Measurements from ENCODE around the gene SPG21. TPM values are rescaled to one million over a fixed set of nuclear protein-coding genes. Genes with fewer than 3 reads are reported as not detected.
A peak's percentile ranks its signal among the peaks of the same experiment; 100 is the strongest.

Gene SPG21
- total RNA-seq, 1 experiment from 2014 or later: 53.0 TPM

DNA sequence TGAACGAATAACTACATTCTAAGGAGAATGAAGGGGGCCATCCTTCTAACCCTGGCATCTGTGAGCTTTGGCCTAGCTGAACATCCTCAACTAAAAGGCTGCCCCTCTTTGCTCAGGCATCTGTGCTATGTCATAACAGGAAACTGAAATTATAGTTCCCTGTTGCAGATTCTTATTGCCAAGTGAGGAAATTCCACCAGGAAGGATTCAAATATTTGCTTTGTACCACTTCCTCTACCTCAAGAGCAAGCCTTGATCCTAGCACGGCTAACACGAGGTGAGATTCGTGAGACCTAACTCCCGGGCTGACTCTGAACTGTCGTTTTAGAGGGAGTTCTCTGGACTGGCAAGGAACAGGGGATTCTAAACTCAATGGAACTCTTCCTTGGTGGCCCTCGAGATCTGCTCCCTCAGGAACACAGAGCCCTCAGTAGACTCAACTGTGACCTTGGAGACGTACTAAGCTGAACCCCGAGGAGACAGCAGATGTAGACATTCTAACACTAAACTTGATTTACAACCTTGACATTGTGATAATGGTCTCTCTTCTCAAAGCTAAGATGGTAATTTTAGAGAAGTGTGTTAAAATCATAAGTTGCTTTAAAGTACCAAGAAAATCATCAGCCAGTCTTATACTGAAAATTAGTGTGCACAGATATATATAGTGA lies 4.2 kb downstream of the SPG21 start:
- DNase-seq: peak; percentile 64
- peak overlapping the region; percentile 49; the same call in 1 of the 2 replicates for H2AFZ ChIP-seq (ENCODE audit: low read length)
- H4K20me1 ChIP-seq (ENCODE audit: low read length): no peaks in the 10 kb centered on the region
- peaks cover 32% of the 10 kb centered on the region for H3K4me1 ChIP-seq (ENCODE audit: insufficient read depth, low read length)
- H3K4me2 ChIP-seq (ENCODE audit: low read length): peak overlapping the region; percentile 73
- ChIA-PET POLR2A (ENCODE audit: unreplicated experiment) (no interaction called here), CTCF (no interaction called here)
- peaks cover 55% of the 10 kb centered on the region for H3K79me2 ChIP-seq (ENCODE audit: low read length)
- no peaks in the 10 kb centered on the region for H3K9me2 ChIP-seq (replicated peaks; ENCODE audit: low read length)
- H3K27ac ChIP-seq (ENCODE audit: low read length): peak overlapping the region; percentile 68
- intact Hi-C loops (cut with micrococcal nuclease): loop anchor here (5.0 kb wide), 1 partner anchor 42 kb away; the partner anchor contains the start of gene MTFMT
- H3K9ac ChIP-seq (ENCODE audit: low read length): peak overlapping the region; percentile 31
- TSS peak; percentile 45 for BruUV-seq (replicated peaks)
- 0 out of 2 replicates have a peak overlapping the region, but pooled peaks have one; percentile 7 for H3K4me3 ChIP-seq (ENCODE audit: low read length)
- no peaks in the 10 kb centered on the region for H3K27me3 ChIP-seq (ENCODE audit: low read length)
- TF ChIP-seq EZH2 (IDR thresholded peaks at IDR 0.05; ENCODE audit: low read length, unreplicated experiment): no peak
- 0 out of 2 replicates have a peak, but pooled peaks cover 3% of the 10 kb centered on the region for H3K36me3 ChIP-seq (ENCODE audit: low read depth, low read length)
- H3F3A ChIP-seq (ENCODE audit: low read length, unreplicated experiment): no peaks in the 10 kb centered on the region
- ATAC-seq: peak; percentile 27
- H3K9me3 ChIP-seq (ENCODE audit: low read length): no peaks in the 10 kb centered on the region

DNA sequence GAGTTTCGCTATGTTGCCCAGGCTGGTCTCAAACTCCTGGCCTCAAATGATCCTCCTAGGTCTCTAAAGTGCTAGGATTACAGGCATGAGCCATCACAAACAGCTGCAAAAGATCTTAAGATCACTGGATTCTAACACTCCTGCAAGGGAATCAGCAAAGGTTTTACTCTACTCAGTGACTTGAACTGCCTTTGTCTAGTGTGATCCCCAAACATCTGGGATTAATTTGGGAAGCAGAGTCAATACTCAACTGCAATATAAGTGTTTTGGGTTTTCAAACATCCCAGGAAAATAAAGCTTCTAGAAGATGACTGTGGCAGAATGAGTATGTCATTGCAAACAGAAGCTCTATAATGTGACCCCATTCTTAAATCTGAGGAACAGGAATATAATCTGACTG lies 7.2 kb downstream of the SPG21 start:
- Histone ChIP-seq H2AFZ (ENCODE audit: low read length) (no peak overlapping the region), H4K20me1 (ENCODE audit: low read length) (no peaks in the 10 kb centered on the region), H3K36me3 (ENCODE audit: low read depth, low read length) (peaks cover 6% of the 10 kb centered on the region; the same call in 1 of the 2 replicates), H3K4me1 (ENCODE audit: insufficient read depth, low read length) (peaks cover 21% of the 10 kb centered on the region), H3K4me2 (ENCODE audit: low read length) (no peak overlapping the region), H3K9me2 (replicated peaks; ENCODE audit: low read length) (no peaks in the 10 kb centered on the region), H3K9me3 (ENCODE audit: low read length) (no peaks in the 10 kb centered on the region), H3K27ac (ENCODE audit: low read length) (no peak overlapping the region), H3F3A (ENCODE audit: low read length, unreplicated experiment) (no peaks in the 10 kb centered on the region), H3K79me2 (ENCODE audit: low read length) (peaks cover 34% of the 10 kb centered on the region), H3K9ac (ENCODE audit: low read length) (no peak overlapping the region), H3K27me3 (ENCODE audit: low read length) (no peaks in the 10 kb centered on the region), H3K4me3 (ENCODE audit: low read length) (no peak overlapping the region)
- CTCF ChIA-PET: no interaction called here
- ATAC-seq (no peak), DNase-seq (no peak)
- no peak for TF ChIP-seq EZH2 (IDR thresholded peaks at IDR 0.05; ENCODE audit: low read length, unreplicated experiment)
- no TSS peak for BruUV-seq (replicated peaks)
- intact Hi-C loops (cut with micrococcal nuclease): no loop called here
- POLR2A ChIA-PET (ENCODE audit: unreplicated experiment): no interaction called here

DNA sequence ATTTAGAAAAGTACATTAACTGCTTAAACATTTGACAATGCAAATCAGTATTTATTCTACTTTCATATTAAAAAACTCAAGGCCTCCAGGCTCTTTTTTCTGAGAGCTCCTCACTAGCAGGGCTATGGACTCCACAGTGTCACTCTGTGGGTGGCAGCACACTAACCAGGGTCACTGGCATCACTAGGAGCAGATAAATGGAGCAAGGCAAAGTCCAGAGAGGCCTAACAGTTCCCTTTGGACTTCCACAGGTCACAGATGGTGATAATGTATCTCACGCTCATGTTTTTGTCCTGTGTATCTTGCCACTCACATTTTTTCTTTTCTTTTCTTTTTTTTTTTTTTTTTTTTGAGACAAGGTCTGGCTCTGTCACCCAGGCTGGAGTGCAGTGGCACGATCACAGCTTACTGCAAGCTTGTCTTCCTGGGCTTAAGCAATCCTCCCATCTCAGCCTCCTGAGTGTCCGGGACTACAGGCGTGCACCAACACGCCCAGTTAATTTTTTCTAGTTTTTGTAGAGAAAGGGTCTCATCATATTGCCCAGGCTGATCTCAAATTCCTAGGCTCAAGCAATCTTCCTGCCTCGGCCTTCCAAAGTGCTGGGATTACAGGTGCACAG lies 7.8 kb downstream of the SPG21 start:
- peaks cover 15% of the 10 kb centered on the region for H3K4me1 ChIP-seq (ENCODE audit: insufficient read depth, low read length)
- no peak overlapping the region for H3K4me2 ChIP-seq (ENCODE audit: low read length)
- DNase-seq (no peak), ATAC-seq (no peak)
- H3K9me3 ChIP-seq (ENCODE audit: low read length): no peaks in the 10 kb centered on the region
- no peak overlapping the region for H2AFZ ChIP-seq (ENCODE audit: low read length)
- no peak overlapping the region for H3K4me3 ChIP-seq (ENCODE audit: low read length)
- H3F3A ChIP-seq (ENCODE audit: low read length, unreplicated experiment): no peaks in the 10 kb centered on the region
- H3K36me3 ChIP-seq (ENCODE audit: low read depth, low read length): peaks cover 6% of the 10 kb centered on the region; the same call in 1 of the 2 replicates
- H3K9me2 ChIP-seq (replicated peaks; ENCODE audit: low read length): no peaks in the 10 kb centered on the region
- H3K27me3 ChIP-seq (ENCODE audit: low read length): no peaks in the 10 kb centered on the region
- peaks cover 28% of the 10 kb centered on the region for H3K79me2 ChIP-seq (ENCODE audit: low read length)
- intact Hi-C loops (cut with micrococcal nuclease): no loop called here
- H3K27ac ChIP-seq (ENCODE audit: low read length): no peak overlapping the region
- BruUV-seq (replicated peaks): no TSS peak
- H4K20me1 ChIP-seq (ENCODE audit: low read length): no peaks in the 10 kb centered on the region
- TF ChIP-seq EZH2phosphoT487 (IDR thresholded peaks at IDR 0.05; ENCODE audit: borderline replicate concordance, low read length): no peak
- TF ChIP-seq, protein P1, sequence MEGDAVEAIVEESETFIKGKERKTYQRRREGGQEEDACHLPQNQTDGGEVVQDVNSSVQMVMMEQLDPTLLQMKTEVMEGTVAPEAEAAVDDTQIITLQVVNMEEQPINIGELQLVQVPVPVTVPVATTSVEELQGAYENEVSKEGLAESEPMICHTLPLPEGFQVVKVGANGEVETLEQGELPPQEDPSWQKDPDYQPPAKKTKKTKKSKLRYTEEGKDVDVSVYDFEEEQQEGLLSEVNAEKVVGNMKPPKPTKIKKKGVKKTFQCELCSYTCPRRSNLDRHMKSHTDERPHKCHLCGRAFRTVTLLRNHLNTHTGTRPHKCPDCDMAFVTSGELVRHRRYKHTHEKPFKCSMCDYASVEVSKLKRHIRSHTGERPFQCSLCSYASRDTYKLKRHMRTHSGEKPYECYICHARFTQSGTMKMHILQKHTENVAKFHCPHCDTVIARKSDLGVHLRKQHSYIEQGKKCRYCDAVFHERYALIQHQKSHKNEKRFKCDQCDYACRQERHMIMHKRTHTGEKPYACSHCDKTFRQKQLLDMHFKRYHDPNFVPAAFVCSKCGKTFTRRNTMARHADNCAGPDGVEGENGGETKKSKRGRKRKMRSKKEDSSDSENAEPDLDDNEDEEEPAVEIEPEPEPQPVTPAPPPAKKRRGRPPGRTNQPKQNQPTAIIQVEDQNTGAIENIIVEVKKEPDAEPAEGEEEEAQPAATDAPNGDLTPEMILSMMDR (conservative IDR thresholded peaks at IDR 0.05; ENCODE audit: low read depth, low read length): no peak
- no peak for TF ChIP-seq EZH2 (IDR thresholded peaks at IDR 0.05; ENCODE audit: low read length, unreplicated experiment)
- CTCF ChIA-PET: no interaction called here
- no peak overlapping the region for H3K9ac ChIP-seq (ENCODE audit: low read length)
- POLR2A ChIA-PET (ENCODE audit: unreplicated experiment): interaction anchor here (0.6 kb wide), 2 partner anchors 43 to 141 kb away, joined by 3 to 5 read pairs; no protein-coding TSS in a partner anchor

All from PC-3 (cell line).